Tibial nerve (tissue), 4 donors: ENCODE data around the gene OR10H5. TPM values are rescaled to one million over a fixed set of nuclear protein-coding genes. Genes with fewer than 3 reads are reported as not detected.
"Not testable (repeated sequence)": the region's sequence is repeated elsewhere in the genome, so short reads cannot be mapped to it uniquely, and the experiment has no call there.

Source experiments
- DNase-seq, 2 donors: peaks; one replicate each; pipeline ENCODE4 v3.0.0-alpha.2; 2019; ENCODE audit warnings: low spot score in 2 of 2
- H3K27ac ChIP-seq, 4 donors: fragments of 200-600 bp; sonication (generic) in 3 of 4; one replicate each; pipeline ENCODE4 v1.5.1; 2017 to 2019; ENCODE audit warnings: mild to moderate bottlenecking in 1 of 4
- H3K27me3 ChIP-seq, 2 donors: fragments of 200-600 bp; sonication (generic) in 1 of 2; one replicate each; pipeline versions ENCODE4 v1.5.1 to v1.6.0; 2017 to 2019
- H3K36me3 ChIP-seq, 3 donors: fragments of 200-600 bp; sonication (generic); one replicate each; pipeline ENCODE4 v1.5.1; 2018 to 2019
- H3K4me1 ChIP-seq, 4 donors: fragments of 200-600 bp; sonication (generic) in 3 of 4; one replicate each; pipeline ENCODE4 v1.5.1; 2017 to 2019
- H3K4me3 ChIP-seq, 4 donors: fragments of 200-600 bp; sonication (generic) in 3 of 4; one replicate each; pipeline ENCODE4 v1.5.1; 2017 to 2019; ENCODE audit warnings: mild to moderate bottlenecking in 1 of 4, moderate library complexity in 1 of 4
- H3K9me3 ChIP-seq, 4 donors: fragments of 200-600 bp; sonication (generic) in 3 of 4; one replicate each; pipeline ENCODE4 v1.5.1; 2017 to 2019
- EP300 ChIP-seq, 2 donors: sonication (generic); formaldehyde crosslinking; IDR thresholded peaks; one replicate each; pipeline ENCODE4 v1.6.1; 2017; ENCODE audit warnings: antibody characterized with exemption in 2 of 2, mild to moderate bottlenecking in 1 of 2
- POLR2A ChIP-seq, 2 donors: fragments of 450-650 bp; IDR thresholded peaks; one replicate each; pipeline ENCODE4 v1.6.1; 2017; ENCODE audit warnings: antibody characterized with exemption in 2 of 2, mild to moderate bottlenecking in 2 of 2, moderate library complexity in 2 of 2
- WGBS, 2 donors: methylation state at CpG; one replicate each; pipeline ENCODE4 v1.1.5; 2018; 5-methylcytosine and 5-hydroxymethylcytosine counted together
- total RNA-seq, 4 donors: library from RNA; depleted of rRNA; stranded (reverse); fragments of >200 nt; gene quantifications; one replicate each; pipeline ENCODE4 v1.1.0, GENCODE V29; 2016
- TF ChIP-seq, protein P1 (sequence below), 5 experiments: fragments of 200-600 bp in 3 of 5; fragments of 450-650 bp in 2 of 5; sonication (generic) in 3 of 5; IDR thresholded peaks; one replicate each; pipeline ENCODE4 v1.5.1; 2016 to 2019; ENCODE audit warnings: antibody characterized with exemption in 5 of 5, mild to moderate bottlenecking in 3 of 5, moderate library complexity in 2 of 5

OR10H5 gene
- total RNA-seq, 4 donors from 2014 or later, result not detected

DNA sequence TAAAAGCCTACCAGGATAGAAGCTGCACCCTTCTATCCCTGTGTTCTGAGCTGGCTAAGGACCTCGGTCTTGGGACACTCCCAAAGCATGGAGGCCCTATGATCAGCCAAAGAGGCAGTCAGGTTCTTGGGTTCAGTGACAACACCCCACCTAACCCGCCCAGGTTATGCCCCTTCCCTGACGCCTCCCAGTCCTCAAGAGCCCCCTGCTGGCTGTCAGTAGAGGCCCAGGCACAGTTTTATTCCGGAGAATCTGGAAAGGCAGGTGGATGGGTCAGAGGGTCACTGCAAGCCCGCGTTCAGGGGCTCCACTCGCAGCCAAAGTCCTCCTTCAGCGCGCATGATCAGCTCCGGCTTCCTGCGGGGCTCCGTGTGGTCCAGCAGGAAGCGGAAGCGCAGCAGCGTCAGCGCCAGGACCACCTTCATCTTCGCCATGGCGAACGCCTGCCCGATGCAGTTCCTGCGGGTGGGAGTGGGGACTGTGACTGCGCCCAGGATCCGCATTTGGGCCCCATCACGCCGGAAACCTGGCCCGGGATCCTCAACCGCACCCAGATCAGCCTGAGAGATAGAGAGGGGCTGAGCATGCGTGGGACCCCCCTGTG, 27.4 kb upstream of the OR10H5 start:
- Histone ChIP-seq H3K4me3 (no peak overlapping the region), H3K36me3 (peaks cover 0 to 9% (median 0%) of the 10 kb centered on the region in 3 donors), H3K27ac (no peak overlapping the region), H3K4me1 (no peaks in the 10 kb centered on the region), H3K9me3 (no peaks in the 10 kb centered on the region), H3K27me3 (no peaks in the 10 kb centered on the region)
- TF ChIP-seq, protein P1, sequence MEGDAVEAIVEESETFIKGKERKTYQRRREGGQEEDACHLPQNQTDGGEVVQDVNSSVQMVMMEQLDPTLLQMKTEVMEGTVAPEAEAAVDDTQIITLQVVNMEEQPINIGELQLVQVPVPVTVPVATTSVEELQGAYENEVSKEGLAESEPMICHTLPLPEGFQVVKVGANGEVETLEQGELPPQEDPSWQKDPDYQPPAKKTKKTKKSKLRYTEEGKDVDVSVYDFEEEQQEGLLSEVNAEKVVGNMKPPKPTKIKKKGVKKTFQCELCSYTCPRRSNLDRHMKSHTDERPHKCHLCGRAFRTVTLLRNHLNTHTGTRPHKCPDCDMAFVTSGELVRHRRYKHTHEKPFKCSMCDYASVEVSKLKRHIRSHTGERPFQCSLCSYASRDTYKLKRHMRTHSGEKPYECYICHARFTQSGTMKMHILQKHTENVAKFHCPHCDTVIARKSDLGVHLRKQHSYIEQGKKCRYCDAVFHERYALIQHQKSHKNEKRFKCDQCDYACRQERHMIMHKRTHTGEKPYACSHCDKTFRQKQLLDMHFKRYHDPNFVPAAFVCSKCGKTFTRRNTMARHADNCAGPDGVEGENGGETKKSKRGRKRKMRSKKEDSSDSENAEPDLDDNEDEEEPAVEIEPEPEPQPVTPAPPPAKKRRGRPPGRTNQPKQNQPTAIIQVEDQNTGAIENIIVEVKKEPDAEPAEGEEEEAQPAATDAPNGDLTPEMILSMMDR (IDR thresholded peaks at IDR 0.05), result no peak
- no peak for TF ChIP-seq EP300 (IDR thresholded peaks at IDR 0.05)
- TF ChIP-seq POLR2A (IDR thresholded peaks at IDR 0.05), result no peak
- WGBS, 2 donors, result 21 to 49% methylated on average over 9 to 23 of the region's 28 CpGs
- no peak for DNase-seq

GRCh38 chr19:15769586-15769985, 17.9 kb upstream of the OR10H5 start:
- no peak for DNase-seq
- Histone ChIP-seq H3K4me1 (no peaks in the 10 kb centered on the region), H3K27me3 (no peaks in the 10 kb centered on the region), H3K9me3 (peaks cover 0 to 10% (median 0%) of the 10 kb centered on the region in 4 donors), H3K27ac (no peak overlapping the region), H3K4me3 (no peak overlapping the region), H3K36me3 (peaks cover 0 to 51% (median 0%) of the 10 kb centered on the region in 3 donors)
- 44 to 57% methylated on average over 4 to 6 of the region's 6 CpGs for WGBS, 2 donors
- TF ChIP-seq EP300 (IDR thresholded peaks at IDR 0.05), result no peak
- no peak for TF ChIP-seq POLR2A (IDR thresholded peaks at IDR 0.05)
- TF ChIP-seq, protein P1 (IDR thresholded peaks at IDR 0.05), result no peak

- DNase-seq, H3K27ac ChIP-seq, H3K4me3 ChIP-seq, H3K9me3 ChIP-seq, H3K27me3 ChIP-seq: not testable (repeated sequence)
- peaks cover 0 to 13% (median 0%) of the 10 kb centered on the region in 4 donors for H3K4me1 ChIP-seq
- 76 to 80% methylated on average over 3 of the region's 3 CpGs for WGBS, 2 donors
- H3K36me3 ChIP-seq, result peaks cover 0 to 32% (median 0%) of the 10 kb centered on the region in 3 donors
Observed at GRCh38 chr19:15774159-15774558, 13.3 kb upstream of the OR10H5 start.

DNA sequence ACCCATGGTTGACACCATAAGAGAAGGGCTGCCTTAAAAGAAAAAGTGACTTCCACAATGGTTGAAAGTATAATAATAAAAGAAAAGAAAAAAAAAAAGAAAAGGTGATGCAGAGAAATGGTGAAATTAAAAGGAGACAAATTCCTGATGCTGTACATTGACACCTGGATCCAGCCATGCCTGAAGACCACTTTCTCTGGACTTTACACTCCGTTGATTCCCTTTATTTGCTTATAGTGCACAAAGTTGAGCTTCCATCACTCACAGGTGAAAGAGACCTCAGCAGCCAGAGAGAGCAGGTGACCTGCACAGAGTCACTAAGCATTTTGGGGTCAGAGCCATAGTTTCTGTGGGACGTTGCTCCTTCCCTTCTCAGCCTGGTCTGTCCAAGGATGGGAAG, 12.2 kb upstream of the OR10H5 start:
- peaks cover 0 to 23% (median 0%) of the 10 kb centered on the region in 3 donors for H3K36me3 ChIP-seq
- DNase-seq, result no peak
- TF ChIP-seq, protein P1 (IDR thresholded peaks at IDR 0.05), result no peak
- no peaks in the 10 kb centered on the region for H3K27me3 ChIP-seq
- H3K4me1 ChIP-seq, result peaks cover 0 to 23% (median 2%) of the 10 kb centered on the region in 4 donors
- WGBS, 2 donors, result 59 to 64% methylated on average over 2 of the region's 2 CpGs
- no peaks in the 10 kb centered on the region for H3K9me3 ChIP-seq
- no peak overlapping the region for H3K4me3 ChIP-seq
- no peak overlapping the region for H3K27ac ChIP-seq

GRCh38 chr19:15776264-15776663, 11.2 kb upstream of the OR10H5 start:
- TF ChIP-seq EP300 (IDR thresholded peaks at IDR 0.05), result no peak
- TF ChIP-seq POLR2A (IDR thresholded peaks at IDR 0.05), result no peak
- no peak for DNase-seq
- whole genome bisulfite sequencing, 2 donors, result 88 to 89% methylated on average over 4 of the region's 4 CpGs
- Histone ChIP-seq H3K9me3 (no peaks in the 10 kb centered on the region), H3K36me3 (peaks cover 0 to 17% (median 0%) of the 10 kb centered on the region in 3 donors), H3K27ac (no peak overlapping the region), H3K27me3 (no peaks in the 10 kb centered on the region), H3K4me3 (no peak overlapping the region), H3K4me1 (peaks cover 0 to 33% (median 8%) of the 10 kb centered on the region in 4 donors)

DNA sequence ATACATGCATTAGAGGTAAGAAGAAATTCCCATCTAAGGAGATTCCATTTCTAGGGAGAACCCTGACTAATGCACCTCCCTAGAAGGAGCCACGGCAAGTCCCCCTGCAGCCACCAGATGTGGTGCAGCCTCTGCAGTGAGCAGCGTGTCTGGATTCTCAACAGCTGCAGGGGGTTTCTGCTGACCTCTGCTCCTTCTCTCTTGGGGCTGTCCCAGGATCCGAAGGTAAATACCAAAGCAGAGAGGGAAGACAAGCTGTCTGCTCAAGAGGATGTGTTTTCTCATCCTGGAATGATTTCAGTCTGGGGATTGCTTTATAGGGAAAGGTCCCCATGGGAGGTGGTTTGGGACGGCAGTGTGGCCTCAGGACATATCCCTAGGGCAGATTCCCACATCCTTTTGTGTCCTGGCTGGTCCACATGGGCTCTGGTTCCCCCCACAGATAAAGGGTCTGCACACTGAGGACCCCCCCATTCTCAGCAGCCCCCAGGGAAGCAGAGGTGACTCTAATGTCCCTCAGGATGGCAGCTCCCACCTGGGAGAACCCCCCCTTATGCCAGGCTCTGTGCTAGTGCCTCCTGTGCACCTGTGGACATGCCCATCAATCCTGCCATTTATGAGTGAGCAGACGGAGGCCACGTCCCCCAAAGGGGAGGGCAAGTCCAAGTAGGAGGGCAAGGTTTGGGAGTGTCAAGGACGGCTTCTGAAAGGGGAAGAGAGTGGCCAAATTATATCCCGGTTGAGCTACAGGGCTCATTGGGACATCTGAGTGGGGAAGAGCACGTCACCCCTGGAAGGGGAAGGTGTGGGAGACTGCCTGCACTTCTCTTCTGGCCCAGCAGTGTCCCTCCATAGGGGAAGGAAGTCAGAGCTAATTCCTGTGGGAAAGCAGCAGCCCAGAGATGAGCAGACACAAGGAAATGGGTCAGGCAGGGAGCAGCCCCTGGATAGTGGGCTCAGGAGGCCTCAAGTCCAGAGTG, 10.2 kb upstream of the OR10H5 start:
- DNase-seq, result no peak
- H3K27ac ChIP-seq, result peak overlapping the region in 1 of 4 donors; percentile 61
- no peaks in the 10 kb centered on the region for H3K27me3 ChIP-seq
- H3K4me3 ChIP-seq, result no peak overlapping the region
- peaks cover 0 to 11% (median 0%) of the 10 kb centered on the region in 3 donors for H3K36me3 ChIP-seq
- no peaks in the 10 kb centered on the region for H3K9me3 ChIP-seq
- peaks cover 0 to 33% (median 8%) of the 10 kb centered on the region in 4 donors for H3K4me1 ChIP-seq
- 54 to 61% methylated on average over 8 to 9 of the region's 9 CpGs for WGBS, 2 donors
- no peak for TF ChIP-seq POLR2A (IDR thresholded peaks at IDR 0.05)
- TF ChIP-seq EP300 (IDR thresholded peaks at IDR 0.05), result no peak
- TF ChIP-seq, protein P1 (IDR thresholded peaks at IDR 0.05), result no peak
